ENCODE data around the gene KRT3. TPM values are rescaled to one million over a fixed set of nuclear protein-coding genes. Genes with fewer than 3 reads are reported as not detected.

The KRT3 gene
- total and polyA plus RNA-seq, 9 of the 15 experiments (the other 6 are each of a cell fraction or from before 2014, with no cell fraction given): not detected

GRCh38 chr12:52776913-52777395 is 19.0 kb downstream of the KRT3 start, which contains the start of gene KRT76:
KRT76 (minus strand) TSS chr12:52777345; CDS start chr12:52777291, 54 bp downstream.
- no peaks in the 10 kb centered on the region for H3K9me3 ChIP-seq (replicated peaks; ENCODE audit: control insufficient read depth, insufficient read depth, low read depth, low read length)
- no peaks in the 10 kb centered on the region for H3K79me2 ChIP-seq (ENCODE audit: control insufficient read depth, insufficient read depth, low read length)
- H2AFZ ChIP-seq (ENCODE audit: low read depth, low read length): no peak within 1 kb of the TSS
- in situ Hi-C loops (cut with MboI) (no loop called here), intact Hi-C loops (cut with micrococcal nuclease) (no loop called here)
- CTCF ChIA-PET (ENCODE audit: low intra/inter-chr PET ratio): no interaction called here
- TF ChIP-seq TBP (optimal IDR thresholded peaks at IDR 0.05; ENCODE audit: low read depth, low read length) (no peak), SMARCA5 (IDR thresholded peaks at IDR 0.05) (no peak), NFE2L1 (tag; IDR thresholded peaks at IDR 0.05; ENCODE audit: borderline replicate concordance, low read depth) (no peak), MXI1 (IDR thresholded peaks at IDR 0.05; ENCODE audit: low read depth, low read length) (no peak), ARID3B (CRISPR knock-in tag; IDR thresholded peaks at IDR 0.05; ENCODE audit: borderline replicate concordance) (no peak), ARID2 (IDR thresholded peaks at IDR 0.05) (no peak), ZNF197 (CRISPR knock-in tag; IDR thresholded peaks at IDR 0.05; ENCODE audit: low read depth) (no peak), NR2C1 (IDR thresholded peaks at IDR 0.05) (no peak), NR2C1 (tag; IDR thresholded peaks at IDR 0.05) (no peak)
- no peaks in the 10 kb centered on the region for H3K9me1 ChIP-seq (ENCODE audit: control insufficient read depth, insufficient read depth, low read length)
- no peak for ATAC-seq
- WGBS (ENCODE audit: insufficient coverage, low coverage, missing lambda C conversion rate): 7% methylated on average over 6 of the region's 8 CpGs
- POLR2A ChIA-PET: interaction anchor here (0.7 to 1.0 kb wide), 4 partner anchors 11 to 28 kb away, joined by 3 read pairs; no protein-coding TSS in a partner anchor
- peaks cover 26 to 75% of the 10 kb centered on the region in 2 experiments; a peak in 4 of 5 replicates for H3K27me3 ChIP-seq (ENCODE audit: control insufficient read depth in 2 of 2, insufficient read depth in 2 of 2, low read length in 2 of 2)
- no peak within 1 kb of the TSS; a peak in 1 of 4 replicates for H3K9ac ChIP-seq (ENCODE audit: insufficient read depth in 1 of 2, low read depth in 2 of 2, low read length in 2 of 2)
- H3K4me1 ChIP-seq (replicated peaks in 1 of 2; ENCODE audit: control insufficient read depth in 2 of 2, insufficient read depth in 2 of 2, low read length in 2 of 2): no peaks in the 10 kb centered on the region
- no TSS peak for BruUV-seq (replicated peaks)
- no peak for DNase-seq (ENCODE audit: extremely low read depth in 1 of 4, low spot score in 3 of 4)
- H3K4me3 ChIP-seq: no peak within 1 kb of the TSS
- no peak within 1 kb of the TSS for H3K27ac ChIP-seq (ENCODE audit: extremely low read depth, low read depth, low read length)
- H3K36me3 ChIP-seq (ENCODE audit: control insufficient read depth, insufficient read depth, low read length): no peaks in the 10 kb centered on the region
- H4K20me1 ChIP-seq (replicated peaks; ENCODE audit: control insufficient read depth, insufficient read depth, low read length): no peaks in the 10 kb centered on the region; the same call in none of the 2 replicates
- no peak for FAIRE-seq
- no peak within 1 kb of the TSS for H3K4me2 ChIP-seq (ENCODE audit: insufficient read depth, low read length)
